Measurements from ENCODE around the gene HYI. TPM values are rescaled to one million over a fixed set of nuclear protein-coding genes. Genes with fewer than 3 reads are reported as not detected.

HYI gene
- total RNA-seq, 1 experiment from 2014 or later, result 43.5 TPM

DNA sequence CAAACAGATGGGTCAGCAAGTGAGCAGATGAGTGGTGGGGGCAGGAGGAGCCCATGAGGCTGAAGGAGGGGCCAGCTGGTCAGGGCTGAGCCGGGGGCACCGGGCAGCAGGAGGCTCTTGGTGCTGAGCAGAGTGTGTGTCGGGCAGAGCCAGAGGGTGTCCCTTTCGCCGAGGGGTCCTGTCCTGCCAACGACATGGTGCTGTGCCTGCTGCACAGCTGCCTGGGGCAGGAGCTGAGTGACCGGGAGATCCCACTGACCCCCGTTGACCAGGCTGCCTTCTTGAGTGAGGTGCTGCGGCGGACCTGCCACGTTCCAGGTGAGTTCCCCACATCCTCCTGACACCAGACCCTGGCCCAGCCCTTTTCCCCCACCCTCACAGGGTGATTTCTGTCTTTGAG, 27.5 kb downstream of the HYI start:
- H2AFZ ChIP-seq, result no peak overlapping the region
- H3K9me2 ChIP-seq (ENCODE audit: insufficient read depth), result no peaks in the 10 kb centered on the region
- no peaks in the 10 kb centered on the region for H3K27me3 ChIP-seq (ENCODE audit: insufficient read depth, low read depth)
- H3K79me2 ChIP-seq (ENCODE audit: low read depth), result no peaks in the 10 kb centered on the region
- BruUV-seq (replicated peaks), result no TSS peak
- H3K27ac ChIP-seq, result no peak overlapping the region
- DNase-seq, result no peak
- no peaks in the 10 kb centered on the region for H3K9me3 ChIP-seq (ENCODE audit: insufficient read depth, low read depth)
- POLR2A ChIA-PET (ENCODE audit: unreplicated experiment), result no interaction called here
- peaks cover 43% of the 10 kb centered on the region for H3K36me3 ChIP-seq (ENCODE audit: low read depth)
- intact Hi-C loops (cut with micrococcal nuclease; ENCODE audit: unreplicated experiment), result no loop called here
- H3K4me3 ChIP-seq, result no peak overlapping the region
- CTCF ChIA-PET, result no interaction called here
- H4K20me1 ChIP-seq (ENCODE audit: insufficient read depth), result no peaks in the 10 kb centered on the region; the same call in 1 of the 2 replicates
- peaks cover 29% of the 10 kb centered on the region for H3F3A ChIP-seq (ENCODE audit: insufficient read depth, low read depth)
- H3K4me2 ChIP-seq, result no peak overlapping the region
- H3K4me1 ChIP-seq (replicated peaks; ENCODE audit: insufficient read depth), result peaks cover 18% of the 10 kb centered on the region
- TF ChIP-seq, protein P1, sequence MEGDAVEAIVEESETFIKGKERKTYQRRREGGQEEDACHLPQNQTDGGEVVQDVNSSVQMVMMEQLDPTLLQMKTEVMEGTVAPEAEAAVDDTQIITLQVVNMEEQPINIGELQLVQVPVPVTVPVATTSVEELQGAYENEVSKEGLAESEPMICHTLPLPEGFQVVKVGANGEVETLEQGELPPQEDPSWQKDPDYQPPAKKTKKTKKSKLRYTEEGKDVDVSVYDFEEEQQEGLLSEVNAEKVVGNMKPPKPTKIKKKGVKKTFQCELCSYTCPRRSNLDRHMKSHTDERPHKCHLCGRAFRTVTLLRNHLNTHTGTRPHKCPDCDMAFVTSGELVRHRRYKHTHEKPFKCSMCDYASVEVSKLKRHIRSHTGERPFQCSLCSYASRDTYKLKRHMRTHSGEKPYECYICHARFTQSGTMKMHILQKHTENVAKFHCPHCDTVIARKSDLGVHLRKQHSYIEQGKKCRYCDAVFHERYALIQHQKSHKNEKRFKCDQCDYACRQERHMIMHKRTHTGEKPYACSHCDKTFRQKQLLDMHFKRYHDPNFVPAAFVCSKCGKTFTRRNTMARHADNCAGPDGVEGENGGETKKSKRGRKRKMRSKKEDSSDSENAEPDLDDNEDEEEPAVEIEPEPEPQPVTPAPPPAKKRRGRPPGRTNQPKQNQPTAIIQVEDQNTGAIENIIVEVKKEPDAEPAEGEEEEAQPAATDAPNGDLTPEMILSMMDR (conservative IDR thresholded peaks at IDR 0.05), result no peak
- no peak for TF ChIP-seq EZH2 (IDR thresholded peaks at IDR 0.05; ENCODE audit: low read depth)

DNA sequence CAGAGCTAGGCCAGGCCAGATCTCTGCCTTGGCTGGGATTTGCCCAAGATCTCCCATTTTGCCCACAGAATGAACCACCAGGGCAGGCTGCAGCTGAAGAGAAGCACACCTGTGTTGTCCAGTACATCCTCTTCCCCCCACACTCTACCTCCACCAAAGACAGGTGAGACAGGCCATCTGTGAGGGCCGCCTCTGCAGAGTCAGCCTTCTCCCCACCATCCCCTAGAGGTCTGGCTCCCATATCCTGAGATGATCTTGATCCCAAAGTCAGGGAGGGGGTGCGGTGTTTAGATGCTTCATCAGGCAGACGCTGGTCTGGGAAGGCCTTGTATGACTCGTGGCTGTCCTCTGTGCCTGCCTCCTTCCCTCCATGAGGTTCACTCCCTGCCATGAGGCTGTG, 28.7 kb downstream of the HYI start:
- no peaks in the 10 kb centered on the region for H3K9me2 ChIP-seq (ENCODE audit: insufficient read depth)
- intact Hi-C loops (cut with micrococcal nuclease; ENCODE audit: unreplicated experiment), result no loop called here
- H3K9me3 ChIP-seq (ENCODE audit: insufficient read depth, low read depth), result no peaks in the 10 kb centered on the region
- no peak overlapping the region for H3K4me3 ChIP-seq
- no peaks in the 10 kb centered on the region for H3K27me3 ChIP-seq (ENCODE audit: insufficient read depth, low read depth)
- H3K36me3 ChIP-seq (ENCODE audit: low read depth), result peaks cover 50% of the 10 kb centered on the region
- ChIA-PET CTCF (no interaction called here), POLR2A (ENCODE audit: unreplicated experiment) (no interaction called here)
- H4K20me1 ChIP-seq (ENCODE audit: insufficient read depth), result no peaks in the 10 kb centered on the region; the same call in 1 of the 2 replicates
- no peak overlapping the region for H2AFZ ChIP-seq
- no peaks in the 10 kb centered on the region for H3K79me2 ChIP-seq (ENCODE audit: low read depth)
- DNase-seq, result no peak
- no TSS peak for BruUV-seq (replicated peaks)
- no peak overlapping the region for H3K4me2 ChIP-seq
- peaks cover 18% of the 10 kb centered on the region for H3K4me1 ChIP-seq (replicated peaks; ENCODE audit: insufficient read depth)
- 0 out of 2 replicates have a peak overlapping the region, but pooled peaks have one; percentile 81 for H3K27ac ChIP-seq
- TF ChIP-seq, protein P1 (conservative IDR thresholded peaks at IDR 0.05), result no peak
- no peak for TF ChIP-seq EZH2 (IDR thresholded peaks at IDR 0.05; ENCODE audit: low read depth)
- peaks cover 29% of the 10 kb centered on the region for H3F3A ChIP-seq (ENCODE audit: insufficient read depth, low read depth)

DNA sequence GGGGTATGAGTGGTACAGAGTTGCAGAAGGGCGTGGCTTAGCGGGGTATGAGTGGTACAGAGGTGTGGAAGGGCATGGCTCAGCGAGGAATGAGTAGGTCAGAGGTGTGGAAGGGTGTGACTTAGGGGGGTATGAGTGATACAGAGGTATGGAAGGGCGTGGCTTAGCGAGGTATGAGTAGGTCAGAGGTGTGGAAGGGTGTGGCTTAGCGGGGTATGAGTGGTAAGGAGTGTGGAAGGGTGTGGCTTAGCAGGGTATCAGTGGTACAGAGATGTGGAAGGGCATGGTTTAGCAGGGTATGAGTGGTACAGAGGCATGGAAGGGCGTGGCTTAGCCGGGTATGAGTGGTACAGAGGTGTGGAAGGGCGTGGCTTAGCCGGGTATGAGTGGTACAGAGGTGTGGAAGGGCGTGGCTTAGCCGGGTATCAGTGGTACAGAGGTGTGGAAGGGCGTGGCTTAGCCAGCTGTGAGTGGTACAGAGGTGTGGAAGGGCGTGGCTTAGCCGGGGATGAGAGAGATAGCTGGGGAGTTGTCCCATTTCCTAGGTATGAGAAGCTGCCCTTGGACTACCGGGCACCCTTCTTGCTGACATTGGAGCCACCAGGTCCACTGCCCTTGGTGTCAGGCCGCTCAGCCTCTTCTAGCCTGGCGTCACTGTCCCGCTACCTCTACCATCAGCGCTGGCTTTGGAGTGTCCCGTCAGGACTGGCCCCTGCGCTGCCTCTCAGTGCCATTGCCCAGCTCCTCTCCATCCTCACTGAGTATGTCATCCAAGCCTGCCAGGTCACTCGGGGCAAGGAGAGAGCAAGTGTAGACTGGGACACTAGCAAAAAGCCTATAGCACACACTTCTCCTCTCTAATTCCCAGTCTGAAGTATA, 29.8 kb downstream of the HYI start:
- Histone ChIP-seq H3K4me1 (replicated peaks; ENCODE audit: insufficient read depth) (peaks cover 18% of the 10 kb centered on the region), H3K4me2 (no peak overlapping the region), H4K20me1 (ENCODE audit: insufficient read depth) (no peaks in the 10 kb centered on the region; the same call in 1 of the 2 replicates), H3K36me3 (ENCODE audit: low read depth) (peaks cover 53% of the 10 kb centered on the region), H3F3A (ENCODE audit: insufficient read depth, low read depth) (peaks cover 29% of the 10 kb centered on the region), H3K27ac (peak overlapping the region; percentile 81), H3K4me3 (no peak overlapping the region), H3K79me2 (ENCODE audit: low read depth) (no peaks in the 10 kb centered on the region), H2AFZ (no peak overlapping the region), H3K27me3 (ENCODE audit: insufficient read depth, low read depth) (no peaks in the 10 kb centered on the region), H3K9me2 (ENCODE audit: insufficient read depth) (no peaks in the 10 kb centered on the region), H3K9me3 (ENCODE audit: insufficient read depth, low read depth) (no peaks in the 10 kb centered on the region)
- BruUV-seq (replicated peaks), result no TSS peak
- TF ChIP-seq, protein P1 (conservative IDR thresholded peaks at IDR 0.05), result no peak
- TF ChIP-seq EZH2 (IDR thresholded peaks at IDR 0.05; ENCODE audit: low read depth), result no peak
- ChIA-PET POLR2A (ENCODE audit: unreplicated experiment) (interaction anchor here (0.5 kb wide), 1 partner anchor 340 kb away, joined by 4 read pairs; no protein-coding TSS in a partner anchor), CTCF (interaction anchor here (0.6 kb wide), 1 partner anchor 235 kb away, joined by 3 read pairs; no protein-coding TSS in a partner anchor)
- DNase-seq, result peak; percentile 36 to 88
- intact Hi-C loops (cut with micrococcal nuclease; ENCODE audit: unreplicated experiment), result no loop called here

Measured in PC-9 (cell line).